Measurements from ENCODE around the gene SSUH2.

SSUH2 gene

GRCh38 chr3:8658306-8659212, 14.0 kb upstream of the SSUH2 start (continued):
- TF ChIP-seq ZNF518A (tag by site-specific recombination; conservative IDR thresholded peaks at IDR 0.05; ENCODE audit: low read depth) (no peak), ZBTB21 (tag by site-specific recombination; IDR thresholded peaks at IDR 0.05) (0 out of 2 replicates have a peak, but pooled peaks have one; percentile 5), MEIS1 (CRISPR knock-in tag; IDR thresholded peaks at IDR 0.05; ENCODE audit: borderline replicate concordance) (no peak), ATF2 (tag by site-specific recombination; IDR thresholded peaks at IDR 0.05; ENCODE audit: low read depth) (no peak), ZXDB (tag by site-specific recombination; IDR thresholded peaks at IDR 0.05) (peak; percentile 26; the same call in 1 of the 2 replicates), ZNF280D (tag by site-specific recombination; IDR thresholded peaks at IDR 0.05) (no peak), GLIS1 (tag by site-specific recombination; IDR thresholded peaks at IDR 0.05) (peak; percentile 89), ZNF513 (tag by site-specific recombination; IDR thresholded peaks at IDR 0.05) (no peak), ZNF335 (tag by site-specific recombination; conservative IDR thresholded peaks at IDR 0.05) (peak; percentile 76), KLF10 (tag by site-specific recombination; IDR thresholded peaks at IDR 0.05) (peak; percentile 45; the same call in 1 of the 2 replicates), FEZF1 (tag by site-specific recombination; IDR thresholded peaks at IDR 0.05) (peak; percentile 55), ZNF776 (tag by site-specific recombination; IDR thresholded peaks at IDR 0.05; ENCODE audit: borderline replicate concordance) (no peak), ZNF785 (tag by site-specific recombination; IDR thresholded peaks at IDR 0.05) (no peak), PATZ1 (tag by site-specific recombination; IDR thresholded peaks at IDR 0.05) (peak; percentile 50; the same call in 1 of the 2 replicates), ZNF404 (tag by site-specific recombination; IDR thresholded peaks at IDR 0.05) (no peak), KLF1 (tag by site-specific recombination; IDR thresholded peaks at IDR 0.05) (peak; percentile 46), CTCF (tag by site-specific recombination; IDR thresholded peaks at IDR 0.05) (no peak), GFI1B (tag by site-specific recombination; IDR thresholded peaks at IDR 0.05) (0 out of 2 replicates have a peak, but pooled peaks have one; percentile 33), ZNF837 (tag by site-specific recombination; IDR thresholded peaks at IDR 0.05) (no peak), ZNF639 (tag by site-specific recombination; IDR thresholded peaks at IDR 0.05) (no peak), ZNF629 (tag by site-specific recombination; IDR thresholded peaks at IDR 0.05) (peak; percentile 43; the same call in 1 of the 2 replicates)

Measured in HEK293 (cell line).